Subcutaneous abdominal adipose tissue (tissue), 5 donors: ENCODE measurements around the gene LRRC15.

Experiments
- H3K27ac ChIP-seq: one replicate; pipeline ENCODE4 v1.7.0; 2013; ENCODE audit warnings: low read depth, mild to moderate bottlenecking, inconsistent platforms, low read length, moderate library complexity
- H3K27me3 ChIP-seq, 5 donors: one replicate each; pipeline ENCODE4 v1.7.0; 2013; ENCODE audit warnings: low read length in 5 of 5, inconsistent platforms in 1 of 5; ENCODE audit not compliant: control insufficient read depth in 5 of 5, insufficient read depth in 4 of 5
- H3K36me3 ChIP-seq, 5 donors: one replicate each; pipeline ENCODE4 v1.7.0; 2013; ENCODE audit warnings: low read length in 5 of 5; ENCODE audit not compliant: control insufficient read depth in 5 of 5, insufficient read depth in 5 of 5
- H3K4me1 ChIP-seq, 5 donors: one replicate each; pipeline ENCODE4 v1.7.0; 2013; ENCODE audit warnings: low read length in 5 of 5, mild to moderate bottlenecking in 3 of 5, moderate library complexity in 1 of 5; ENCODE audit not compliant: control insufficient read depth in 5 of 5, insufficient read depth in 5 of 5
- H3K4me3 ChIP-seq, 5 donors: one replicate each; pipeline ENCODE4 v1.7.0; 2013; ENCODE audit warnings: low read length in 5 of 5, low read depth in 1 of 5
- H3K9ac ChIP-seq, 5 donors: one replicate each; pipeline ENCODE4 v1.7.0; 2013; ENCODE audit warnings: low read length in 5 of 5, mild to moderate bottlenecking in 4 of 5, moderate library complexity in 3 of 5
- H3K9me3 ChIP-seq, 5 donors: one replicate each; pipeline ENCODE4 v1.7.0; 2013; ENCODE audit warnings: low read length in 5 of 5; ENCODE audit not compliant: control insufficient read depth in 5 of 5
- donor health status: healthy.
- donor health status: healthy.
- donor health status: healthy.
- donor health status: healthy.
- donor health status: healthy.

LRRC15 gene

DNA sequence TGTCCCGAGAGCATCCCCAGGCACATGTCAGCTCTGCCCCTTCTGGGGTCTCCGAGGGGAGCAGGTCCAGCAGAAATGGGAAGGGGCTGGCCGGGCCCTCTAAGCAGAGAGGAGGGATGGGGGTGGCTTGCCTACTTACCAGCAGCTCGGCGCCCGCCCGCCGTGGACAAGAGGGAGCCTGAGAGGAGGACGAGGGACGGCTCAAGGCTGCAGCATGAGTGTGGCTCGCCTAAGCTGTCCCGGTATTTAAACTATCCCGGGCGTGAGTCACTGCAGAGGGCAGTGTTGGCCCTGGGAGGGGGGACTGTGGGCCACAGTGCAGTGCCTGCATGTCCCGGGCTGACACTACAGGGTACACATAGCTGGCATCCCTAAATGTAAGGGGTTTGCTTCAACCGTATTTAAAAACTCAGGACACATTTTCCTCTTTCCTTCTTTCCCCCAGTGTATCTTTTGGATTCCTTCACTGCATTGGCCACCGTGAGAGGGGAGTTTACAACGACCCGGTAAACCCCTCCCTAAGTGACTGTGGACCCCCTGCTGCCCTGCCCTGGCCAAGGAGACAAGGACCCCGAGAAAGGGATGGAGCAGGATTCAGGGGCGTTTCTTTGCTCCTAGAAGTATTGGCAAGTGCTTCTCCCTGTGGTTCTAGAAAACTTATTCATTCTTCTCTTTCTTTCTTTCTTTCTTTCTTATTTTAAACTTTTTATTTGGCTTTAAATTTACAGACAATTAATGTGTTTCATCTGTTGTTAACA, at the start of gene LRRC15:
Gene LRRC15 (minus strand): TSS at position 222 of the 758 bp plus-strand sequence. CDS start 8,700 bp downstream, outside the sequence.
- Histone ChIP-seq H3K9ac (no peak within 1 kb of the TSS), H3K9me3 (no peaks in the 10 kb centered on the region), H3K36me3 (no peaks in the 10 kb centered on the region), H3K27ac (no peak within 1 kb of the TSS), H3K4me1 (peaks cover 0 to 11% (median 5%) of the 10 kb centered on the region in 5 donors), H3K27me3 (peaks cover 10 to 32% (median 24%) of the 10 kb centered on the region in 5 donors), H3K4me3 (no peak within 1 kb of the TSS)

DNA sequence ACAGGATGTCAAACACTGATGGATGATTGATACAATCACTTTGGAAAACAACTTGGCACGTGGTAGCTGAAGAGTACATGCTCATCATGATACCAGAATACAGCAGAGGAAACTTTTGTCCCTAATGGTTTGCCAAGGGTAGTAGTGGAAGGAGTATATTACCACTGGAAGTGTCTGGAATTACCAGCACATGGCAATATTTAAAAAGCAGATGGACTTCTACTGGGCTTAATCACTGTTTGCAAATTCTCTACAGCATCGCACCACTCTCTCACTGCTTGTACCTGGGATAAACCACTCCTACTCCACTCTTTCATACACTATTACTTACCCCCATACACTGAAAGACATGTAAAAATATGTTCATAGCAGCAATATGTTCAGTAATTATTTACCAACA, 49.1 kb upstream of the LRRC15 start:
- H3K9ac ChIP-seq: no peak overlapping the region
- no peak overlapping the region for H3K27ac ChIP-seq
- no peaks in the 10 kb centered on the region for H3K4me1 ChIP-seq
- peaks cover 23 to 64% (median 40%) of the 10 kb centered on the region in 5 donors for H3K36me3 ChIP-seq
- H3K27me3 ChIP-seq: no peaks in the 10 kb centered on the region
- no peak overlapping the region for H3K4me3 ChIP-seq
- no peaks in the 10 kb centered on the region for H3K9me3 ChIP-seq

DNA sequence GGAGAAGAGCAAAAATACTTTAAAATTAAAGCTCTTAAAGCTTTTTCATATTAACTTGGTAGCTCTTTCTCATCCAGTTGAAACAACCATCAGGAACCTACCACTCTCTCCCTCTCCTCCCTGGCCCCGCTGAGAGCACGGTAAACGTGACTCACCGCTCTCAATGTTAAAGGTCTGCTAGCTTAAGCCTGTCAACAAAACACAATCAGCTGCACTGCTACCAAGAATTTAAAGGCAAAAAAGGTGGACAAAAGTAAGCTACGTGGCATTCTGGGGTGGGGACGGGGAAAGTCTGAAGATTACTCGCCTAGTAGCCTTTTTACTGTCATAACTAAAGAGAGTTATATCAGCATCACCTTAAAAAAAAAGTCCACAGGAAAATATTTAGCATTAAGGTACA, 37.9 kb upstream of the LRRC15 start:
- Histone ChIP-seq H3K9ac (no peak overlapping the region), H3K9me3 (no peaks in the 10 kb centered on the region), H3K27ac (no peak overlapping the region), H3K36me3 (peaks cover 20 to 53% (median 36%) of the 10 kb centered on the region in 5 donors), H3K4me3 (no peak overlapping the region), H3K4me1 (no peaks in the 10 kb centered on the region), H3K27me3 (no peaks in the 10 kb centered on the region)

DNA sequence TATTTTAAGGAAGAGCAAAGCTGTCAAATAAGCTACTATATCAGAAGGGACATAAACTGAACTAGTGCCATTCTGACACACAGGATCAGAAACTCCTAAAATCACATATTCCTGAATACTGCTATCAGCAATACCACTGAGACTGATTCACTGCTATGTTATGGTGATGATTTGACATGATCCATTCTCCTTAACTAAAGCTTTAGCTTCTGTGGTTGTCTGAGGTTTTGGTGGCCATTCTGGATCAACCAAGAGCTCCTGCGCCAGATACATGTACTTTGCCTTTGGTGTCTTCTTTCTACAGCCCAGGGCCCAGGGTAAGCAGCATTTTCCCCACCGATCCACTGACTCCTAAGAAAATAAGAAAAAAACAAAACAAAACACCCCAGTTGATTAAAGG, 36.2 kb upstream of the LRRC15 start:
- Histone ChIP-seq H3K9me3 (no peaks in the 10 kb centered on the region), H3K9ac (no peak overlapping the region), H3K27ac (no peak overlapping the region), H3K4me3 (no peak overlapping the region), H3K36me3 (peaks cover 16 to 42% (median 24%) of the 10 kb centered on the region in 5 donors), H3K4me1 (no peaks in the 10 kb centered on the region), H3K27me3 (peaks cover 0 to 4% (median 0%) of the 10 kb centered on the region in 5 donors)

DNA sequence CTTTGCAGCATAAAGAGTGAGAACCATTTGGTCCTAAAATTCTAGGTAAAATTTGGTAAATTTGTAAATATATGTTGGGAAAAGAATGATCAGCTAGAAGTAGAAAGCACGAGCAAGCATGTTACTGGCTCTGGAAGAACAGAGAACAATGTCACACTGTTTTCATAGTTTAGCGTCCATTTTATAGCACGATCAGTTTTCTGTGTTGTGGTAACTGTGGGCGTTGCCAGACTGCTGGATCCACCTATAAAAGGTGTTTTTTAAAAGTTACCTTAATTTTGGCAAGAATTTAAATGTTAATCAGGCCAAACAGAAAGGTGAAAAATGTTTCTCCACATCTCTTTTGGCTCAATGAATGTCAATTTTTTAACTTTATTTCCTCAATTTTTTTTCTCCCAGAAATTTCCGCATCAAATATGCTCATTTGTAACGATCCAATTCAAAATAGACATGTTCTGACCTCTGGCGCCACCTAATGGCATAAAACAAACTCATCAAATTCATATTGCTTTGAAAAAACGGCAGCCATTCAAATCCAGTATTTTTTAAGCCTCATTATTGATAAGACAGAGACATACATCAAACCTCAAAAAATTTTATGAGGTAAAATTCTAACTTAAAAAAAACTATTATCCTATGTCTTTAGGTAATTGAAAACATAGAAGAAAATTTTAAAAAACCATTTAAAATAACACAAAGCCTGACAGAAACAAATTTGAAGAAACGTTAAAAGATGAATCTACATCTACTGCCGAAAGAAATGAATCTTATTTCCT, 35.0 kb upstream of the LRRC15 start:
- no peak overlapping the region for H3K4me3 ChIP-seq
- no peak overlapping the region for H3K27ac ChIP-seq
- no peak overlapping the region for H3K9ac ChIP-seq
- H3K9me3 ChIP-seq: no peaks in the 10 kb centered on the region
- peaks cover 16 to 39% (median 24%) of the 10 kb centered on the region in 5 donors for H3K36me3 ChIP-seq
- H3K4me1 ChIP-seq: no peaks in the 10 kb centered on the region
- H3K27me3 ChIP-seq: peaks cover 0 to 8% (median 0%) of the 10 kb centered on the region in 5 donors

DNA sequence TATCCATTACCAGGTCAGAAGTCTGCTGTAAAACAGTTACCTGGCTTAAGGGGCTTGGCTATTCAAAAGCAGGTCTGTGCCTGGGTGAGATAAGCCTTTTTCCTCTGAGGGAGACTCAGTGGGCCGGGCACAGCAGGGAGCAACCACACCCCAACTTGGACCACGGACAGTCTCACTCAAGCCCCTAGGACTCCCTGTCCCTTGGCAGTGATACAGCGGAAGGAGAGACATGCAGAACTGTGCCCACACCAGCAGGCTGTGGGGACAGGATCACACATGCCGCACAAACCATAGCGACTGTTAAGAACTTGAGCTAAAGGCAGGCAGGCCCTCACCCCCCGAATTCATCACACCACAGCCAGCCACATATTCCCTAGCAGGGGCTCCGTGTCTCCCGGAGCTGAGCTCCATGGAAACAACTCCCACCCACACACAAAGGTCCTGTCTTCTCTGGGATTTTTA, 32.4 kb upstream of the LRRC15 start:
- Histone ChIP-seq H3K27me3 (peaks cover 0 to 25% (median 12%) of the 10 kb centered on the region in 5 donors), H3K4me1 (peaks cover 0 to 16% (median 16%) of the 10 kb centered on the region in 5 donors), H3K36me3 (peaks cover 5 to 18% (median 10%) of the 10 kb centered on the region in 5 donors), H3K4me3 (no peak overlapping the region), H3K9me3 (no peaks in the 10 kb centered on the region), H3K27ac (no peak overlapping the region), H3K9ac (no peak overlapping the region)

DNA sequence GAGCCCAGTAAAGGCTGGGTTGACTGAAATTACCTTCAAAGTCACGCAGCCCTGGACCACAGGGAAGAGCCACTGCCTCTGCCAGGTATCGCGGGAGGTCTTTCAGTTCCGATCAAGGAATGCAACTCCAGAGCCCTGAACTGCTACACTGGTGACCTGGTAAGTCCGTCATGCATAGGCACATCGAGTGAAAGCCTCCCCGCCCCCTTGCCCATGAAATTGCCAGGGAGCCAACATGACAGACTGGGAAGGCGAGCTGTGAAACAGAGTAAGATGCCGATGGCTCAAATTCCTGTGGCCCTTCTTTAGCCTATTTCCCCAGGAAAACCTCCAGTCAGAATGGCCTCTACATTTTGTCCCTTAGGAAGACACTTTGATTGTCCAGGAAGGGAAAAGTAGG, 31.8 kb upstream of the LRRC15 start:
- H3K27me3 ChIP-seq: peaks cover 0 to 25% (median 13%) of the 10 kb centered on the region in 5 donors
- H3K4me3 ChIP-seq: no peak overlapping the region
- H3K9ac ChIP-seq: no peak overlapping the region
- no peak overlapping the region for H3K27ac ChIP-seq
- H3K4me1 ChIP-seq: peaks cover 0 to 22% (median 20%) of the 10 kb centered on the region in 5 donors
- H3K36me3 ChIP-seq: peaks cover 5 to 17% (median 10%) of the 10 kb centered on the region in 5 donors
- no peaks in the 10 kb centered on the region for H3K9me3 ChIP-seq

DNA sequence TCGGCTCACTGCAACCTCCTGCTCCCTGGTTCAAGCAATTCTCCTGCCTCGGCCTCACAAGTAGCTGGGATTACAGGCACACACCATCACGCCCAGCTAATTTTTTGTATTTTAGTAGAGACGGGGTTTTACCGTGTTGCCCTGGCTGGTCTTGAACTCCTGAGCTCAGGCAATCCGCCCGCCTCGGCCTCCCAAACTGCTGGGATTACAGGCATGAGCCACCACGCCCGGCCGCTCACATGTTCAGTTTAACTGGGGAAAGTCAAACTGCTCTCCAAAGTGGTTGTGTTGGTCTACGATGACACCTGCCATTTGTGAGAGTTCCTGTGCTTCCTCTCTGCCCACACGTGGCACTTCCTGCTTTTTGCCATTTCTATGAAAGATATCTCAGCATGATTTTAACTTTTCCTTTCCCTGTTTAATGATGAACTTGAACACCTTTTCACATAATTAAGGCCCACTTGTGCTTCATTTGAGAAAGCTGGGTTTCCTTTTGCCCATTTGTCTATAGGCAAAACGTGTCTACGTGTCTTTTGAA, 30.4 kb upstream of the LRRC15 start:
- no peaks in the 10 kb centered on the region for H3K9me3 ChIP-seq
- H3K27me3 ChIP-seq: peaks cover 0 to 25% (median 13%) of the 10 kb centered on the region in 5 donors
- H3K9ac ChIP-seq: no peak overlapping the region

DNA sequence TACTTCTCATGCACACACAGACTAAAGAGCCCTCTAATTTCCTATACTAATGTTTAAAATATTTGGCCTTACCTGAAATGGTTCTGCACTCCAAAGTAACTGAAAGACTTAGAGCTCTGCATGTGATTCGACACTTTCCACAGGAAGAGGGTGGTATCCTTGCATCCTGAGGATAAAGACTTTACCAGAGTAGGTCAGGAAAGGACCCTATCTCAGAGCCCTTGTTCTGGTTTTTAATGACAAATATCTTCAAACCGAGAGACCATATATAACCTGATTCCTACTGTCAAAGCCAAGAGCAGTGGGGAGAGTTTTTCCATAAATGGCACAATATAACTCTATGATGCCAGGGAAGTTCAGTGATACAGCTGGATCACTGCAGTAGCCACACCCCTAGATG, 29.6 kb upstream of the LRRC15 start, which contains the start of gene GP5:
Gene GP5 (minus strand): TSS at position 101 of the 400 bp plus-strand sequence. CDS start 984 bp downstream, outside the sequence.
- Histone ChIP-seq H3K4me1 (peaks cover 0 to 34% (median 27%) of the 10 kb centered on the region in 5 donors), H3K9me3 (no peaks in the 10 kb centered on the region), H3K27ac (no peak within 1 kb of the TSS), H3K27me3 (peaks cover 0 to 25% (median 13%) of the 10 kb centered on the region in 5 donors), H3K4me3 (peak within 1 kb of the TSS; percentile 22 to 67 (median 45)), H3K36me3 (peaks cover 0 to 6% (median 3%) of the 10 kb centered on the region in 5 donors), H3K9ac (no peak within 1 kb of the TSS)

More for the DNA sequence above, 30.4 kb upstream of the LRRC15 start:
- Histone ChIP-seq H3K4me3 (no peak overlapping the region), H3K4me1 (peaks cover 0 to 34% (median 27%) of the 10 kb centered on the region in 5 donors), H3K36me3 (peaks cover 0 to 8% (median 3%) of the 10 kb centered on the region in 5 donors), H3K27ac (no peak overlapping the region)
